Measurements from ENCODE around the gene HIVEP1.

GRCh38 chr6:12110523-12111362 is 98.6 kb downstream of the HIVEP1 start:
- no peak for TF ChIP-seq POLR2A (IDR thresholded peaks at IDR 0.05)
- TF ChIP-seq CTCF (IDR thresholded peaks at IDR 0.05), result no peak
- TF ChIP-seq EP300 (IDR thresholded peaks at IDR 0.05), result no peak

Data from upper lobe of left lung (tissue), 4 donors.